Ovary (tissue), 3 donors: ENCODE results near the gene TM7SF2.

Source experiments
- POLR2A ChIP-seq: fragments of 450-650 bp; IDR thresholded peaks from one replicate; pipeline ENCODE4 v1.6.1; 2017; ENCODE audit warnings: antibody characterized with exemption, mild to moderate bottlenecking, moderate library complexity
- TF ChIP-seq, protein P1 (sequence below), 3 donors: fragments of 450-650 bp in 2 of 3; fragments of 200-600 bp in 1 of 3; IDR thresholded peaks; one replicate each; pipeline versions ENCODE4 v1.5.1 to v1.8.0; 2016 to 2022; ENCODE audit warnings: antibody characterized with exemption in 3 of 3, mild to moderate bottlenecking in 1 of 3
- donor health status: DM: no; HTN: no; CAD: no.

DNA sequence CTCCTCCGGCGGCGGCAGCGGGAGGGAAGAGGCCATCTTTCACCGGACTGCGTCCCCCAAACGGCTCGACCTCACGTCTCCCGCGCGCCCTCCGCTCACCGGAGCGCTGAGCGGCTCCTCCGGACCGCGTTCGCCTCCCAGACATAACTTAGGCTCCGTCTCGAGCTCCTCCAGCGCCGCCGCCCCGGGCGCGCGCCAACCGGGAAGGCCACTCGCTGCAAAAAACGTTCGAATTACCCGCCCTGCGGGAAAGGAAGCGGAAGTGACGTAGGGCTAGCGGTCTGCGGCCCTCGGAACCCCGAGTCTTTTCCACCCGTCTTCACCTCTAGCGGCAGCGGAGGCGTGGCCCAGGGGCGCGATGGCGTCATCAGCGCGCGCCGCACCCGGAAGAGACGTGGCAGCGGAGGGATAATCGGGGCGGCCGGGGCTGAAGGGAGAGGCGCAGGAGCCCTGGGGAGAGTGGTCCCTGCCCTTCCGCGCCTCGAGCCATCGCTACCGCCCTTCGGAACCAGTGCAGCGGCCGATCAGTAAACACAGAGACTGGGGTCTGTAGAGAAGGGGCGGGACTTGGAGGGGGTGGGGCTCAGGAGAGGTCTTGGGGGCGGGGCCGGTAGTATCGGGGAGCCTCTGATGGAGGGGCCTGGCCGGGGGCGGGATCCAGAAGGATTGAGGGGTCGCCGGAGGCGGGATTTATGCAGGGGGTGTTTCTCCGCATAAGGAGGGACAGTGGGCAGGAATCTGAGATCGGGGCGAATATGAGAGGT is 27.7 kb upstream of the TM7SF2 start, which contains the start of the genes CDCA5 and ZFPL1:
- TF ChIP-seq, protein P1, sequence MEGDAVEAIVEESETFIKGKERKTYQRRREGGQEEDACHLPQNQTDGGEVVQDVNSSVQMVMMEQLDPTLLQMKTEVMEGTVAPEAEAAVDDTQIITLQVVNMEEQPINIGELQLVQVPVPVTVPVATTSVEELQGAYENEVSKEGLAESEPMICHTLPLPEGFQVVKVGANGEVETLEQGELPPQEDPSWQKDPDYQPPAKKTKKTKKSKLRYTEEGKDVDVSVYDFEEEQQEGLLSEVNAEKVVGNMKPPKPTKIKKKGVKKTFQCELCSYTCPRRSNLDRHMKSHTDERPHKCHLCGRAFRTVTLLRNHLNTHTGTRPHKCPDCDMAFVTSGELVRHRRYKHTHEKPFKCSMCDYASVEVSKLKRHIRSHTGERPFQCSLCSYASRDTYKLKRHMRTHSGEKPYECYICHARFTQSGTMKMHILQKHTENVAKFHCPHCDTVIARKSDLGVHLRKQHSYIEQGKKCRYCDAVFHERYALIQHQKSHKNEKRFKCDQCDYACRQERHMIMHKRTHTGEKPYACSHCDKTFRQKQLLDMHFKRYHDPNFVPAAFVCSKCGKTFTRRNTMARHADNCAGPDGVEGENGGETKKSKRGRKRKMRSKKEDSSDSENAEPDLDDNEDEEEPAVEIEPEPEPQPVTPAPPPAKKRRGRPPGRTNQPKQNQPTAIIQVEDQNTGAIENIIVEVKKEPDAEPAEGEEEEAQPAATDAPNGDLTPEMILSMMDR (IDR thresholded peaks at IDR 0.05), result no peak
- TF ChIP-seq POLR2A, result peak; percentile 75
